Measurements from ENCODE around the gene MOCS1. TPM values are rescaled to one million over a fixed set of nuclear protein-coding genes. Genes with fewer than 3 reads are reported as not detected.

Gene MOCS1
- total RNA-seq, 1 donor from 2014 or later = 29.3 TPM

GRCh38 chr6:39929039-39929732 is 5.1 kb downstream of the MOCS1 start:
- no peak overlapping the region for H3K4me3 ChIP-seq
- H3K9me3 ChIP-seq = no peaks in the 10 kb centered on the region
- no peak for DNase-seq
- H3K4me1 ChIP-seq = peaks cover 31% of the 10 kb centered on the region
- intact Hi-C loops (cut with DNase I) = no loop called here
- no peak overlapping the region for H3K27ac ChIP-seq
- no peak for TF ChIP-seq CTCF (IDR thresholded peaks at IDR 0.05)
- no peak for ATAC-seq
- no peaks in the 10 kb centered on the region for H3K27me3 ChIP-seq
- peaks cover 17% of the 10 kb centered on the region for H3K36me3 ChIP-seq

GRCh38 chr6:39927159-39927558 is 7.1 kb downstream of the MOCS1 start:
- DNase-seq (no peak), ATAC-seq (peak; percentile 38)
- no peak for TF ChIP-seq CTCF (IDR thresholded peaks at IDR 0.05)
- no peak overlapping the region for H3K4me3 ChIP-seq
- H3K4me1 ChIP-seq = peaks cover 31% of the 10 kb centered on the region
- no peaks in the 10 kb centered on the region for H3K9me3 ChIP-seq
- intact Hi-C loops (cut with DNase I) = no loop called here
- H3K27ac ChIP-seq = peak overlapping the region; percentile 30
- peaks cover 24% of the 10 kb centered on the region for H3K36me3 ChIP-seq
- H3K27me3 ChIP-seq = no peaks in the 10 kb centered on the region

- no peak for DNase-seq
- Histone ChIP-seq H3K27me3 (no peaks in the 10 kb centered on the region), H3K9me3 (no peaks in the 10 kb centered on the region), H3K4me1 (peaks cover 31% of the 10 kb centered on the region), H3K36me3 (peaks cover 28% of the 10 kb centered on the region), H3K27ac (peak overlapping the region; percentile 30), H3K4me3 (no peak overlapping the region)
- intact Hi-C loops (cut with DNase I) = no loop called here
- ATAC-seq = no peak
- no peak for TF ChIP-seq CTCF (IDR thresholded peaks at IDR 0.05)
Observed at GRCh38 chr6:39926668-39927067, 7.6 kb downstream of the MOCS1 start.

- TF ChIP-seq CTCF (IDR thresholded peaks at IDR 0.05) = no peak
- Histone ChIP-seq H3K27ac (no peak overlapping the region), H3K36me3 (peaks cover 28% of the 10 kb centered on the region), H3K9me3 (no peaks in the 10 kb centered on the region), H3K4me3 (no peak overlapping the region), H3K4me1 (peaks cover 30% of the 10 kb centered on the region), H3K27me3 (no peaks in the 10 kb centered on the region)
- intact Hi-C loops (cut with DNase I) = no loop called here
- no peak for DNase-seq
- no peak for ATAC-seq
Observed at GRCh38 chr6:39925931-39926290, 8.4 kb downstream of the MOCS1 start.

- Histone ChIP-seq H3K4me1 (peaks cover 24% of the 10 kb centered on the region), H3K36me3 (peaks cover 28% of the 10 kb centered on the region), H3K27ac (no peak overlapping the region), H3K9me3 (no peaks in the 10 kb centered on the region), H3K4me3 (no peak overlapping the region), H3K27me3 (no peaks in the 10 kb centered on the region)
- ATAC-seq = no peak
- no peak for TF ChIP-seq CTCF (IDR thresholded peaks at IDR 0.05)
- intact Hi-C loops (cut with DNase I) = no loop called here
- no peak for DNase-seq
Observed at GRCh38 chr6:39925191-39925930, 8.9 kb downstream of the MOCS1 start.
